ENCODE measurements around the gene SCN10A.

SCN10A gene

DNA sequence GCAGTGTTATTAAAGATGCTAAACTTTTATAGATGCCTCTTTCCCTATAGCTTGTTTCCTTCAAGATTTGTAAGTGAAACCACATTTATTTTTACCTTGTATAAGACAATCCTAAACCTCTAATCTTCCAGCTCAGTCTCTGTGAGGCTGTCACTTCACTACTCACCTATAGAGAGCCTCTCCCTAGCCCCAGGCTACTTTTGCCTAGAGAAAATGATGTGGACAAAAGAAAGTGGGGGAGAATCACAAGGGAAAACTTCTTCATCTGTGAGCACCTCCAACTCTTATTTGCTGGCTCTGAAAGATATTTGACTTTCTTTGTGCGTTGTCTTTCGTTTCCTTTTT is 91.7 kb downstream of the SCN10A start:
- no peak overlapping the region for H3K4me3 ChIP-seq (ENCODE audit: low read depth, low read length)
- no peak for DNase-seq (ENCODE audit: low read depth, low spot score)
- ChIA-PET CTCF (interaction anchor here (2.0 kb wide), 1 partner anchor 15 kb away, joined by 6 read pairs; no protein-coding TSS in a partner anchor), POLR2A (no interaction called here)
- TF ChIP-seq, protein P1, sequence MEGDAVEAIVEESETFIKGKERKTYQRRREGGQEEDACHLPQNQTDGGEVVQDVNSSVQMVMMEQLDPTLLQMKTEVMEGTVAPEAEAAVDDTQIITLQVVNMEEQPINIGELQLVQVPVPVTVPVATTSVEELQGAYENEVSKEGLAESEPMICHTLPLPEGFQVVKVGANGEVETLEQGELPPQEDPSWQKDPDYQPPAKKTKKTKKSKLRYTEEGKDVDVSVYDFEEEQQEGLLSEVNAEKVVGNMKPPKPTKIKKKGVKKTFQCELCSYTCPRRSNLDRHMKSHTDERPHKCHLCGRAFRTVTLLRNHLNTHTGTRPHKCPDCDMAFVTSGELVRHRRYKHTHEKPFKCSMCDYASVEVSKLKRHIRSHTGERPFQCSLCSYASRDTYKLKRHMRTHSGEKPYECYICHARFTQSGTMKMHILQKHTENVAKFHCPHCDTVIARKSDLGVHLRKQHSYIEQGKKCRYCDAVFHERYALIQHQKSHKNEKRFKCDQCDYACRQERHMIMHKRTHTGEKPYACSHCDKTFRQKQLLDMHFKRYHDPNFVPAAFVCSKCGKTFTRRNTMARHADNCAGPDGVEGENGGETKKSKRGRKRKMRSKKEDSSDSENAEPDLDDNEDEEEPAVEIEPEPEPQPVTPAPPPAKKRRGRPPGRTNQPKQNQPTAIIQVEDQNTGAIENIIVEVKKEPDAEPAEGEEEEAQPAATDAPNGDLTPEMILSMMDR (IDR thresholded peaks at IDR 0.05; ENCODE audit: insufficient read depth, low read length, missing control alignments) = no peak

DNA sequence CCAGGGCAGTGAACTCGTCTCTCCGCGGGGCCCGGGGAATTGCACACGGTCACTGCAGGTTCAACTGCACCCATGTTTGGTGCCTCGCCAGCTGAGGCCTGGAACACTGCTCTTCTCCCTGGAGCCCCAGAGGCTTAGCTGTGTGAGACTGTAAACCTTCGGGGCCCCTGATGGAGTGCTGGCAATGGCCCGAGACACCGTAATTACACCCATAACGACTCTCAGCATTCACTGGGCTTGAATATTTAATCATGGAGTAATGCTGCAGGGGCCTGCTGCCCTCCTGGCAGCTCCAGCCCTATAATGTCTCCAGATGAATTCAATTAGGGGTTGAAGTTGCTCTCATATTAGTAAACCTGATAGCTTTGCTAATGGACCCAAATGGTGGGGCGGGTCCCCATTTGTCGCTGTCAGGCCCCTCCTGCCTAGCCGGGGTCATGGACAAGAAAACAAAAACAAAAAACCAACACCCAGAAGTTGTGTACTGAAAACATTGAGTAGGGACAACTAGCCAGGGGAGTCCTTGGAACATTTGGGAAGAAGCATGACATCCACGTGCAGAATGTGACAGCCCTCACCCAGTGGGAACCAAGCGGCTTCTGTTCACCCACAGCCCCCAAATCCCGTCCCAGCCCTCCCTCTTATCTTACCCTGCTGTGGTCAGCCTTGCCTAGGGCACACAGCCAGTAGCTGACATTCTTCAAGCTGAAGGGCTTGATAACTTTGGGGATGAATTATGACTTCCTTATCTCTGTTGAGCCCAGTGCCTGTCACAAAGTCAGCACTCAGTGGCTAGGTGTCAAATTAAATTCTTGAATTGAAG is 92.2 kb downstream of the SCN10A start:
- DNase-seq (ENCODE audit: low read depth, low spot score) = no peak

DNA sequence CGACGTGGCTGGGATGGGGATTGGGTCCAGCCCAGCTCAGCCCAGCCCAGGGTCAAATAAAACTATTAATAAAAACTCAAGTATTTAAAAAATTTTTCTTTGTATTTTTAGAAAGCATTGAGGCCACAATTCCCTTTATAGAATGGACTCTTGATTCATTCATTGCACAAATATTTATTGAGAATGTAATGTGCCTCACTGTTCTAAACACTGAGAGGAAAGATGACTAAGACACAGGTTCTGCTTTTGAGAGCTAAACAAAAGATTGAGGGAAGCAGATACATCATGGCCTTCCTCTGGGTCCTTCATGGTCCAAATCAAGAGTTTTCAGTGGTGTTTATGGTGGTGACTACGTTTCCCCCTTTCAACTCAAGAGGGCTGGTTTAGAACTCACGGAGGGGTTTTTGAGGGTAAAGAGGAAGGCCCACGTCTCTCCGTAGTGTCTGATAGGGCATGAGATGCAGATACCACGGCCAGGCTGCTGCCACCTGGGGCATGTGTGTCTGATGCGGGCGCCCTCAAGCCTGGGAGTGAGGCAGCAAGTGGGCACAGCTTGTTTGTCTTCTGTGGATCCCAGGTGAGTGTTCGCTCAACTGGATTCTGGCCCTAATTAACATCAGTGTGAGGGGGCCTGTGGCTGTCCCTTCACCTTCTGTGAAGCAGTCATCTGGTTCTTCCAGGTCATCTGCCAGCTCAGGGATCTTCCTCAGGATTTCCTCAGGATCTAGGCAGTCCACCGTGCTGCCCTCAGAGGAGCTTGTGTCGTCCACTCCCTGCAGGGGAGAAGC is 93.0 kb downstream of the SCN10A start:
- POLR2A ChIA-PET = no interaction called here
- CTCF ChIA-PET = no interaction called here
- TF ChIP-seq, protein P1 (IDR thresholded peaks at IDR 0.05; ENCODE audit: insufficient read depth, low read length, missing control alignments) = no peak
- DNase-seq (ENCODE audit: low read depth, low spot score) = no peak
- H3K4me3 ChIP-seq (ENCODE audit: low read depth, low read length) = no peak overlapping the region

More for the DNA sequence above, 92.2 kb downstream of the SCN10A start:
- ChIA-PET POLR2A (no interaction called here), CTCF (interaction anchor here (2.0 kb wide), 1 partner anchor 15 kb away, joined by 6 read pairs; no protein-coding TSS in a partner anchor)
- H3K4me3 ChIP-seq (ENCODE audit: low read depth, low read length) = no peak overlapping the region
- TF ChIP-seq, protein P1 (IDR thresholded peaks at IDR 0.05; ENCODE audit: insufficient read depth, low read length, missing control alignments) = no peak

DNA sequence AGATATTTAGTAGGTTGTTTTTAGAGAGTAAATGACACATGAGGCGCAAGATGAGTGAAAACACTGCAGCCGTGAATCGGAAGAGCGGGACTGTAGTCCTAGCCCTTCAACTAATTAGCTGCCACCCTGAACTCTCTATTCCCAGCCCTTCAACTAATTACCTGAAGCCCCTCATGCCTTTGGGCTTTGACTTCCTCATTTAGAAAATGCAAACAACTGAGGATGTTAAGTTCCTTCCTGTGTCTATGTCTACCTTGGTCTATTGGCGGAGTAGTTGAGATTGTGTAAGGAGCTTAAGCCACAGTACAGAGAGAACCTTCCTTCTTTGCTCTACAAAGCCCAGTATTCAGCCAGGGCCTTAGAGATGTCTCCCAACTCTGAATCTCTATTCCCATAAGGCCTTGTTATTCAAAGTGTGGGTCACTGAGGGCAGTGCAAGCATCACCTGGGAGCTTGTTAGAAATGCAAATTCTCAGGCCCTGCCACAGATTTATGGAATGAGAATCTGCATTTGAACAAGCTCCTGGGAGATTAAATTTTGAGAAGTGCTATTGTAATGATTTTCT is 94.7 kb downstream of the SCN10A start:
- ChIA-PET CTCF (interaction anchor here (0.7 kb wide), 1 partner anchor 319 kb away, joined by 3 read pairs; no protein-coding TSS in a partner anchor), POLR2A (no interaction called here)
- TF ChIP-seq, protein P1 (IDR thresholded peaks at IDR 0.05; ENCODE audit: insufficient read depth, low read length, missing control alignments) = no peak
- no peak overlapping the region for H3K4me3 ChIP-seq (ENCODE audit: low read depth, low read length)
- DNase-seq (ENCODE audit: low read depth, low spot score) = no peak

DNA sequence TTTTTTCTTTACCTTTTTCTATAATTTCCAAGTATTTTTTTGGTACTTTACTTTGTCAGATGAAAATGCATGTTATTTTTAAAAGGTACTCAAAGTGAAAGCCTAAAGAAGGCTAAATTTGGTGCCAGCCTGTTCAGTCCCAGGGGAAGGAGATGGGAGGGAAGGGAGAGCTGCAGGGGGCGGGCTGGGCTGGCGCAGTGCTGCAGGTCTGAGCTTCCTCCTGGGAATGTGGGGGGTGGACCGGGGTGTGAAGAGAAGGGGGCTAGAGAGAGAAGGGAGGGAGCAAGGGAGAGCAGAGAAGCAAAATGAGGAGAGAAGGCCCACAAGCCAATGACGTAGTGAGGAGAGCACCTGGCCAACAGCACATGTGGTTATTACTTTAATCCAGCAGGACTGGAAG is 95.6 kb downstream of the SCN10A start:
- TF ChIP-seq, protein P1 (IDR thresholded peaks at IDR 0.05; ENCODE audit: insufficient read depth, low read length, missing control alignments) = no peak
- no peak for DNase-seq (ENCODE audit: low read depth, low spot score)
- POLR2A ChIA-PET = no interaction called here
- CTCF ChIA-PET = no interaction called here
- no peak overlapping the region for H3K4me3 ChIP-seq (ENCODE audit: low read depth, low read length)
